GM19438 (cell line): ENCODE results near the gene LINC00237.

ENCODE experiments used
- ATAC-seq: cut with Tn5 transposase; IDR thresholded peaks from one replicate; pipeline ENCODE4 v1.9.1; 2021; ENCODE audit warnings: low read depth; ENCODE audit not compliant: unreplicated experiment

Gene LINC00237

GRCh38 chr20:21125849-21126580 lies 19.9 kb upstream of the LINC00237 start, which contains the start of gene KIZ:
TSS of gene KIZ (plus strand) at chr20:21126082. CDS start at chr20:21126116, 34 bp downstream.
- peak; percentile 96 for ATAC-seq

- peak; percentile 18 for ATAC-seq
Observed at GRCh38 chr20:21125072-21125848, 19.1 kb upstream of the LINC00237 start.

- no peak for ATAC-seq
Observed at GRCh38 chr20:21124190-21124589, 18.0 kb upstream of the LINC00237 start.

GRCh38 chr20:21118782-21119181 lies 12.6 kb upstream of the LINC00237 start:
- ATAC-seq: no peak

GRCh38 chr20:21118138-21118537 lies 12.0 kb upstream of the LINC00237 start:
- no peak for ATAC-seq

GRCh38 chr20:21117521-21117920 lies 11.4 kb upstream of the LINC00237 start:
- no peak for ATAC-seq

- no peak for ATAC-seq
Observed at GRCh38 chr20:21114584-21114983, 8.4 kb upstream of the LINC00237 start.

GRCh38 chr20:21113697-21114096 lies 7.5 kb upstream of the LINC00237 start:
- no peak for ATAC-seq

- no peak for ATAC-seq
Observed at GRCh38 chr20:21111416-21111815, 5.3 kb upstream of the LINC00237 start.

GRCh38 chr20:21110811-21111210 lies 4.7 kb upstream of the LINC00237 start:
- no peak for ATAC-seq

- no peak for ATAC-seq
Observed at GRCh38 chr20:21109144-21109543, 3.0 kb upstream of the LINC00237 start.

- no peak for ATAC-seq
Observed at GRCh38 chr20:21105429-21106170, 558 bp downstream of the LINC00237 start.

GRCh38 chr20:21104921-21105320 lies 1.2 kb downstream of the LINC00237 start:
- no peak for ATAC-seq

GRCh38 chr20:21104466-21104761 lies 1.7 kb downstream of the LINC00237 start:
- ATAC-seq: no peak

GRCh38 chr20:21103582-21104465 lies 2.3 kb downstream of the LINC00237 start:
- no peak for ATAC-seq

- ATAC-seq: no peak
Observed at GRCh38 chr20:21102603-21103311, 3.4 kb downstream of the LINC00237 start.

GRCh38 chr20:21101932-21102575 lies 4.1 kb downstream of the LINC00237 start:
- peak; percentile 31 for ATAC-seq

GRCh38 chr20:21101453-21101931 lies 4.7 kb downstream of the LINC00237 start:
- no peak for ATAC-seq
